GM15510 (cell line): ENCODE measurements around the gene HACD4.

Experiments
- POLR2A ChIP-seq: IDR thresholded peaks from 3 replicates; pipeline ENCODE4 v1.6.1; 2011; ENCODE audit warnings: borderline replicate concordance; ENCODE audit not compliant: insufficient read length; ENCODE audit errors: extremely low read depth

The HACD4 gene, protein sequence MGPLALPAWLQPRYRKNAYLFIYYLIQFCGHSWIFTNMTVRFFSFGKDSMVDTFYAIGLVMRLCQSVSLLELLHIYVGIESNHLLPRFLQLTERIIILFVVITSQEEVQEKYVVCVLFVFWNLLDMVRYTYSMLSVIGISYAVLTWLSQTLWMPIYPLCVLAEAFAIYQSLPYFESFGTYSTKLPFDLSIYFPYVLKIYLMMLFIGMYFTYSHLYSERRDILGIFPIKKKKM

GRCh38 chr9:21031091-21031807, at the start of gene HACD4:
Gene HACD4, minus strand, starts transcription at chr9:21031640. Its CDS starts 50 bp downstream, at chr9:21031590.
- TF ChIP-seq POLR2A, result peak; percentile 71

DNA sequence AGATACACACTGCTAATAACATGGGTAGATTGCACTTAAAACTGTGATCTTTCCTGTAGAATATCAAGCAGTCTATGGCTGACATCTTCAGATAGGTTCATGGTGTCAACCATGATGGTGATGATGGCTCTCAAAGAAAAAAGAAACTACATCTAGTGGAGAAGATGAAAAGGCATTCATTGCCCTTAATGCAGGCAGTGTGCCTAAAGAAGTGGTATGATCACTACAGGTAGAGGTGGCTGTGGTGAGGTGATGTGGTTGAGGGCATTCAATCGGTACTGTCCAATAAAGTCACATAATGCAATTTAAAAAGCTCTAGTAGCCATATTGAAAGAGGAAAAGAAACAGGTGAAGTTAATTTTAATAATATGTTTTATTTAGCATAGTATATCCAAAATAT, 49.4 kb upstream of the HACD4 start:
- no peak for TF ChIP-seq POLR2A

- TF ChIP-seq POLR2A, result no peak
These were observed 47.3 kb upstream of the HACD4 start for GRCh38 chr9:21078702-21079101.

DNA sequence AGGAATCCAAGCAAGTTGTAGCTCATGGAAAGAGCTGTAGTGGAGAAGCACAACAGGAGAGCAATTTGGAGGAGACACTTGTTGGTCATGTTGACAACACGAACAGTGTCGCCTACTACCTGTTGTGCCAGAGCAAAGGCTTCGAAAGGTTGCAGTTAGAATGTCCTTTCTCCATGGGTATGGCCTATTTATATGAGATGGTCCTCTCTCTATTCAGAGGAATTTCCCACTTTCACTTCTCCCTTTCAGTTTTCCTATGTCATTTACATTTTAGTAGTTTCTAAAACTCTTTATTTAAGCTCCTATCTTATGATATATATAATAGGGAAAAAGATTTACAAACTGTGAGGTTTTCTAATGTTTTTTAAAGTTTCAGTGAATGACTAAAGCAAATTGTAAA, 46.3 kb upstream of the HACD4 start, which contains the start of gene IFNB1:
TSS of gene IFNB1 (minus strand) at position 162 of the 400 bp plus-strand sequence. CDS start at position 89, 73 bp downstream.
- TF ChIP-seq POLR2A, result no peak

DNA sequence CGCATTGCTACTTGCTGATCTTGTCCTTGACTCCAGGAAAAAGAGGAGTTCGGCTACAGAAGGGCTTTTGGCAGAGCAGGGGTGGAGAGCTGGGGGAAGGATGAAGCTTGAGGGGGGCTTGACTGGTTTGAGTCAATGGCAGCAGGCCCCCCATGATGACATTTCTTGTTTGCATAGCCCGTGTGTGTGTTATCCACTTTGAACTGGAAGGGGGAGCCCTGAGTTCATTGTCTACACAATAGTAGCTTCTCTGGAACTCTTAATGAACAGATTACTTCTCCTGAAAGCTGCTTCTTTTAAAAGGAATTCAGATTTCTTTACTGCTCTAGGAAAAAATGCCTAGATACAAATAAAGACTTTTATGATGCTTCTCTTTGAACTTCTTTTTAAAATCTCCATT, 44.0 kb upstream of the HACD4 start:
- TF ChIP-seq POLR2A, result no peak

GRCh38 chr9:21070906-21071305, 39.5 kb upstream of the HACD4 start:
- no peak for TF ChIP-seq POLR2A

- no peak for TF ChIP-seq POLR2A
These were observed 38.7 kb upstream of the HACD4 start for GRCh38 chr9:21070171-21070571.

DNA sequence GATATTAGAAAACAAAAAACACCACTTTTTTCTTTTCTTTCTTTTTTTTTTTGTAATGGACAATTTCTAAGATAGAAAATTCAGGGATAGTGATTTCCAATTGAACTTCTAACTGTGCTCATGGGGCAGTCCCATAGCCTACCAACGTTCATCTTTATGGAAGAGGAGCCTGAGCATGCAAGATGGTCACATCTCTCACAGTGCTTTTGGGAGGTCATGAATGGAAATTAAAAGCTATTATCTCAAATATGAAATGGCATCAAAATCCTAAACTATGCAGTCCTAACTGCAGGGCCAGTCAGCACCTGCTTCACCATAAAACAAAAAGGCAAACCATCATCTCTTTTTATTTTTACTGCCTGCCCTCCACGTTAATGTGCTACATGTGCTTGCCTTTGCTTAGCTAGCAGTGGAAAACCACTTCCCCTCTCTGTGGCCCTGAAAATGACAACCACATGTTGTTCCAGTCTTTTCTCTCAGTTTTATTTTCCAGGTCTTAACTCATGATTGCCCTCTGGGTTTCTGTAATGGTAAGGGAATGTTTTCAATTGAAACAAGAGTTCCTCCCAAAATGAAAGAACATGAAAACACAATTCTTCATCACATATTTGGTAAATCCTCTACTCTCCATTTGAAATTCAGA, 29.6 kb upstream of the HACD4 start:
- TF ChIP-seq POLR2A, result no peak

DNA sequence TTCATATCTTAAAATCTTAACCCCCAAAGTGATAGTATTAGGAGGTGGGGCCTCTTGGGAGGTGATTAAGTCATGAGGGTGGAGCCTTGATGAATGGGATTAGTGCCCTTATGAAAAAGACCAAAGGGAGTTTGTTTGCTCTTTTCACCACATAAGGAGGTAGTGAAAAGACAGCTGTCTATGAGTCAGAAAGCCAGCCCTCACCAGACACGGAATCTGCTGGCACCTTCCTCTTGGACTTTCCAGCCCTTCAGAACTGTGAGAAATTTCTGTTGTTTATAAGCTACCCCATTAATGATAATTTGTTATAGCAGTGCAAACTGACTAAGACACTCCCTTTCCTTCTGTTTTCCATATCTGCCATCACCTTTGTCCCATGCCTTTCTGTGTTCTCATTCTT, 25.5 kb upstream of the HACD4 start:
- no peak for TF ChIP-seq POLR2A

GRCh38 chr9:21053851-21054250, 22.4 kb upstream of the HACD4 start:
- no peak for TF ChIP-seq POLR2A

DNA sequence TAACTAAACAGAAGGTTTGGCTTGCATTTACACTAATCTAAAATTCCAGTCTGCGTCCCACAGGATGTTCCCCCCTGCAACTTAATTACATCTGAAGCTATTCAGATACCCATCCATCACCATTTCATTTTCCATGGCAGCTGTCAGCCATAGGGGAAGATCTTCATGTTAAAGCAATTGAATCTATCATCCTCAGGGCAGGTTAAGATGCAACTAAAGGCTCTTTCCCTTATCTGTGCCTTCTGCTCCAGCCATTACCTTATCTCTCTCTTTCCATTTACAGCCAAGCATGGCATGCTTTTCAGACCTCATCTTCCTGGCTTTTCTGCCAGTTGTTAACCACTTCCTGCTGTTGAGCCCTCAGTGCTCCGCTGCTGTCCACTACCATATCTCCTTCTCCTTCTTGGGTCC, 15.8 kb upstream of the HACD4 start:
- no peak for TF ChIP-seq POLR2A

GRCh38 chr9:21043841-21044240, 12.4 kb upstream of the HACD4 start:
- no peak for TF ChIP-seq POLR2A

GRCh38 chr9:21042466-21042865, 11.0 kb upstream of the HACD4 start:
- no peak for TF ChIP-seq POLR2A

GRCh38 chr9:21039302-21039701, 7.9 kb upstream of the HACD4 start:
- no peak for TF ChIP-seq POLR2A

GRCh38 chr9:21037278-21037677, 5.8 kb upstream of the HACD4 start:
- no peak for TF ChIP-seq POLR2A

- no peak for TF ChIP-seq POLR2A
These were observed 356 bp upstream of the HACD4 start for GRCh38 chr9:21031808-21032183.
